ENCODE data around the gene NUDT2. TPM values are rescaled to one million over a fixed set of nuclear protein-coding genes. Genes with fewer than 3 reads are reported as not detected.

The NUDT2 gene
- total RNA-seq, 4 donors from 2014 or later = 3.0 to 8.7 (median 4.8) TPM

DNA sequence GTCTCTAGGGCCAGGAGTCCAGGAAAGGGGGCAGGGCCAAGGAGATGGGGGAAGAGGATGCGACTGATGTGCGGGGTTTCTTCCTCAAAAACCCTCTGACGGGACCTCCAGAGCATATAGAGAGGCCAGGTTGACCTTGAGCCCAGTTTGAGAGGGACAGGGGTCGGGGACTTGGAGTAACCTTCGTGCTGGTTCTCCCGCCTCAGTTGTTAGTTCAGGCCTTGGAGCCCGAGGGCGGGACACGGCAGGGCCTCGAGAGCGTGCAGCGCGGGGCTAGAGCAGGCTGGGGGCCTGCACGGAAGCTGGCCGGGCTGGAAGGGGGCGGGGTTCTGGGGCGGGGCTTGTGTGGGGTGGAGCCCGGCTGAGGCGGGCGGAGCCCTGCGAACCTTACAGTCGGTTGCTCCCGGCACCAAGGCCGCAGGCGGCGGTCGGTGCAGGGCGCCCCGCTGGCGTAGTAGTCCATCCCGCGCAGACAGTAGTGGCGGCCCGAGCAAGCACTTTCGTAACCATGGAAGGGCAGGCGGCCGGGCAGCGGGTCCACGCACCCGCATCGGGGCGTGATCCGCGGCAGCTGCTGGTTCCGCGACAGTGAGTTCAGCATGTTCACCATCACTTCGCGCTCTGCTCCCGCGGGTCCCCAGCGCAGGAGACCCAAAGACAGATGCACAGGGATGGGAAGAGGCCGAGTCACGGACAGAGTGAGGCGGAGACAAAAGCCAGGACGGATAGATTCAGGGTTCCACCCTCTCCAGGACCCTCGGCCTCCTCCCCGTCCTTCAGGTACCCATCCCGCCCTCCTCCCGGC lies 51.3 kb downstream of the NUDT2 start:
- peak overlapping the region in 1 of 3 donors; percentile 39 for H3K4me3 ChIP-seq (replicated peaks in 1 of 3)
- DNase-seq = peak; percentile 64 to 74
- no peaks in the 10 kb centered on the region for H3K36me3 ChIP-seq
- 7 to 24% methylated on average over 9 to 41 of the region's 59 CpGs for WGBS, 2 donors
- no peaks in the 10 kb centered on the region for H3K9me3 ChIP-seq
- H3K27ac ChIP-seq = peak overlapping the region in 1 of 3 donors; percentile 14
- intact Hi-C loops (cut with DNase I) = no loop called here
- TF ChIP-seq, protein P1, sequence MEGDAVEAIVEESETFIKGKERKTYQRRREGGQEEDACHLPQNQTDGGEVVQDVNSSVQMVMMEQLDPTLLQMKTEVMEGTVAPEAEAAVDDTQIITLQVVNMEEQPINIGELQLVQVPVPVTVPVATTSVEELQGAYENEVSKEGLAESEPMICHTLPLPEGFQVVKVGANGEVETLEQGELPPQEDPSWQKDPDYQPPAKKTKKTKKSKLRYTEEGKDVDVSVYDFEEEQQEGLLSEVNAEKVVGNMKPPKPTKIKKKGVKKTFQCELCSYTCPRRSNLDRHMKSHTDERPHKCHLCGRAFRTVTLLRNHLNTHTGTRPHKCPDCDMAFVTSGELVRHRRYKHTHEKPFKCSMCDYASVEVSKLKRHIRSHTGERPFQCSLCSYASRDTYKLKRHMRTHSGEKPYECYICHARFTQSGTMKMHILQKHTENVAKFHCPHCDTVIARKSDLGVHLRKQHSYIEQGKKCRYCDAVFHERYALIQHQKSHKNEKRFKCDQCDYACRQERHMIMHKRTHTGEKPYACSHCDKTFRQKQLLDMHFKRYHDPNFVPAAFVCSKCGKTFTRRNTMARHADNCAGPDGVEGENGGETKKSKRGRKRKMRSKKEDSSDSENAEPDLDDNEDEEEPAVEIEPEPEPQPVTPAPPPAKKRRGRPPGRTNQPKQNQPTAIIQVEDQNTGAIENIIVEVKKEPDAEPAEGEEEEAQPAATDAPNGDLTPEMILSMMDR (IDR thresholded peaks at IDR 0.05) = no peak
- TF ChIP-seq POLR2A (IDR thresholded peaks at IDR 0.05) = peak; percentile 25 to 56
- H3K4me1 ChIP-seq = peaks cover 20 to 26% of the 10 kb centered on the region in 2 donors
- no peaks in the 10 kb centered on the region for H3K27me3 ChIP-seq

DNA sequence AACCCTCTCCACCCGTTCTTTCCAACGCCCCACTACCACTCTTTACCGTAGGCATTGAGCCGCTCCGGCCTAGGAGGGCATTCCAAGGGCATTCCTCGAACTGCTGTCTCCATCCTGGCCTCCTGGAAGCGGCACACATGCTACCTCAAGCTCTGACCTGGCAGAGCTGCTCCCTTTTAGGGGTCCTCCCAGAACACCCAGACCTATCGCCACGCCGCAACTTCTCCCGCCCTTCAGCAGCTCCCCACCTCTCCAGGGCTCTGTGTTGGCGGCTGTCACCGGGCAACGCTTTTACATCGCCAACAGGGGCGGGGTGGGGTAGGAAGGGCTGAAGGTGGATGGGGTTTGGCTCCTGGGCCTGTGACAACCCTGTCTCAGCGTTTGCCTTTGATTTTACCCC lies 52.0 kb downstream of the NUDT2 start:
- peaks cover 16 to 22% of the 10 kb centered on the region in 2 donors for H3K4me1 ChIP-seq
- H3K36me3 ChIP-seq = no peaks in the 10 kb centered on the region
- no peak for TF ChIP-seq POLR2A (IDR thresholded peaks at IDR 0.05)
- TF ChIP-seq, protein P1 (IDR thresholded peaks at IDR 0.05) = no peak
- 52 to 53% methylated on average over 16 to 17 of the region's 17 CpGs for WGBS, 2 donors
- H3K4me3 ChIP-seq (replicated peaks in 1 of 3) = peak overlapping the region in 1 of 3 donors; percentile 39
- no peaks in the 10 kb centered on the region for H3K9me3 ChIP-seq
- intact Hi-C loops (cut with DNase I) = no loop called here
- DNase-seq = peak in 1 of 2 donors; percentile 25
- H3K27me3 ChIP-seq = no peaks in the 10 kb centered on the region
- H3K27ac ChIP-seq = no peak overlapping the region

DNA sequence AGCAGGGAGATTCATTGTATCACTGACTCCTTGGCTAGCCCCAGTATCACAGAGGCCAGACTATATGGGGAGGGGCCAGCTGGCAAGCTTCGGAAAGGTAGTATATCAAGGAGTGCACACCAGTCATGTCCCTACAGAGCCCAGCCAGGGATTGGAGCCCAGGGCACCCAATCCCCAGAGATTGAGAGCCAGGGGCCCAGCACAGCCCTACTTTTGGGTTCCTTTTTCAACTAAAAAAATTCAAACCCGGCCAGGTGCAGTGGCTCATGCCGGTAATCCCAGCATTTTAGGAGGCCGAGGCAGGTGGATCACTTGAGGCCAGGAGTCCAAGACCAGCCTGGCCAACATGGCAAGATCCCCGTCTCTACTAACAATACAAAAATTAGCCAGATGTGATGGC lies 52.7 kb downstream of the NUDT2 start:
- intact Hi-C loops (cut with DNase I) = no loop called here
- no peak for DNase-seq
- Histone ChIP-seq H3K4me3 (replicated peaks in 1 of 3) (no peak overlapping the region), H3K36me3 (no peaks in the 10 kb centered on the region), H3K27ac (no peak overlapping the region), H3K9me3 (no peaks in the 10 kb centered on the region), H3K4me1 (peaks cover 16 to 22% of the 10 kb centered on the region in 2 donors), H3K27me3 (no peaks in the 10 kb centered on the region)
- no peak for TF ChIP-seq POLR2A (IDR thresholded peaks at IDR 0.05)
- TF ChIP-seq, protein P1 (IDR thresholded peaks at IDR 0.05) = no peak
- 93 to 100% methylated on average over 5 of the region's 5 CpGs for WGBS, 2 donors

DNA sequence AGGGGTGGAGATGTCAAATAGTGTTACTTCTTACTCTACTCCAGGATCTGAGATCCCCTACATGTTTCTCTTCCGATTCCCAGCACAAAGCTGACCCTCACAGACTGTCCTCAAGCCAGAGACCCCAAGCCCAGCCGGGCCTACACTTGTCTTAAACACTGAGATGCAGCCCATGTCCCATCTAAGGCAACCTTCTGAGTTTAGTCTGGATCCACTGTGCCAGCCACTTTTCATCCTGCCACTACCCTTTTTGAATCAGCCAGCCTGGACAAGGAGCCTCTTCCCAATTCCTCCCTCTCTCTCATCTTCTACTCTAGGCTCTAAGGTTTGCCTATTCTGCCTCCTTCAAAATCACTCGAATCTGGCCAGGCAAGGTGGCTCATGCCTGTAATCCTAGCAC lies 53.5 kb downstream of the NUDT2 start:
- DNase-seq = no peak
- peaks cover 13 to 22% of the 10 kb centered on the region in 2 donors for H3K4me1 ChIP-seq
- 82 to 88% methylated on average over 3 of the region's 3 CpGs for WGBS, 2 donors
- H3K9me3 ChIP-seq = no peaks in the 10 kb centered on the region
- H3K27ac ChIP-seq = no peak overlapping the region
- TF ChIP-seq, protein P1 (IDR thresholded peaks at IDR 0.05) = no peak
- TF ChIP-seq POLR2A (IDR thresholded peaks at IDR 0.05) = no peak
- no peaks in the 10 kb centered on the region for H3K27me3 ChIP-seq
- H3K36me3 ChIP-seq = no peaks in the 10 kb centered on the region
- intact Hi-C loops (cut with DNase I) = no loop called here
- H3K4me3 ChIP-seq (replicated peaks in 1 of 3) = no peak overlapping the region

DNA sequence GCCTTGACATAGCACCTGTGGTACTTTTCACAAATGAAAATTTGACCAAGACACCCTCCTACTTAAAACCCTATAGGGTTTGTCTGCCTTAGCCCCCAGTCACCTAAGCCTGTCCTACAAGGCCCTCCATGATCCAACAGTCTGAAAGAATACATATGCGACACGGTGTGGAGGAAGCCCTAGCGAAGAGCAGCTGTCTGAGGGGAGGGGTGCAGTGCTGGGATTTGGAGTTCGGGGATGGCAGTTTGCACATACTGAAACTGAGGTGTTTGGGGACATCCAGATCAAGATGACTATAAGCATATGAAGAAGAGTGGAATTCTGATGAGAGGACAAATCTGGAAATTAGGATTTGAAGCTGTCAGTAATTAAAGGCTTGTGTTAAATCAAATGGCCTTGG lies 54.5 kb downstream of the NUDT2 start:
- H3K4me1 ChIP-seq = peaks cover 13 to 22% of the 10 kb centered on the region in 2 donors
- no peak for DNase-seq
- no peaks in the 10 kb centered on the region for H3K9me3 ChIP-seq
- no peak overlapping the region for H3K27ac ChIP-seq
- no peaks in the 10 kb centered on the region for H3K27me3 ChIP-seq
- H3K36me3 ChIP-seq = no peaks in the 10 kb centered on the region
- WGBS, 2 donors = 82 to 83% methylated on average over 4 of the region's 4 CpGs
- intact Hi-C loops (cut with DNase I) = no loop called here
- TF ChIP-seq, protein P1 (IDR thresholded peaks at IDR 0.05) = no peak
- no peak for TF ChIP-seq POLR2A (IDR thresholded peaks at IDR 0.05)
- no peak overlapping the region for H3K4me3 ChIP-seq (replicated peaks in 1 of 3)

Measured in thyroid gland (tissue), 4 donors.